NK-92 (cell line): ENCODE measurements around the gene POLD2.

Experiments
- DNase-seq: peaks from one replicate; lab custom pipeline; 2025; ENCODE audit not compliant: unreplicated experiment; lab: John Stamatoyannopoulos, UW

The POLD2 gene

DNA sequence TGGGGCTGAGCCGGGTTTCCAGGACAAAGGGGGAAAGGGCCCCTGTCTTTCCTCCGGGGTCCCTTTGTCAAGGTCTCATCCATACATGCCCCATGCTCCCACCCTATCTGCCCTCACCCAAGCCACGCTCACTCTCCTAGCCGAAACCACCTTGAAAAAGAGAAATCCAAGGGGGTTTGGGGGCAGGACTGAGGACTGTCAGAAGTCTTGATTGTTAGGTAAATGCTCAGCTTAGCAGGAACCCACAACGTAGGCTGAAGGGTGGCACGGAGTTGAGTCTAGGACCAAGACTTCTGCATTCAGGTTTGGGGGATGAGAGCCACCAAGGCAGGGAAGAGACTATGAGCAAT lies 57.3 kb downstream of the POLD2 start:
- DNase-seq: no peak

- no peak for DNase-seq
These were observed 57.8 kb downstream of the POLD2 start, which contains the start of gene PGAM2 for GRCh38 chr7:44065431-44066110. TSS of gene PGAM2 (minus strand) at chr7:44065567. CDS start at chr7:44065529, 38 bp downstream.

DNA sequence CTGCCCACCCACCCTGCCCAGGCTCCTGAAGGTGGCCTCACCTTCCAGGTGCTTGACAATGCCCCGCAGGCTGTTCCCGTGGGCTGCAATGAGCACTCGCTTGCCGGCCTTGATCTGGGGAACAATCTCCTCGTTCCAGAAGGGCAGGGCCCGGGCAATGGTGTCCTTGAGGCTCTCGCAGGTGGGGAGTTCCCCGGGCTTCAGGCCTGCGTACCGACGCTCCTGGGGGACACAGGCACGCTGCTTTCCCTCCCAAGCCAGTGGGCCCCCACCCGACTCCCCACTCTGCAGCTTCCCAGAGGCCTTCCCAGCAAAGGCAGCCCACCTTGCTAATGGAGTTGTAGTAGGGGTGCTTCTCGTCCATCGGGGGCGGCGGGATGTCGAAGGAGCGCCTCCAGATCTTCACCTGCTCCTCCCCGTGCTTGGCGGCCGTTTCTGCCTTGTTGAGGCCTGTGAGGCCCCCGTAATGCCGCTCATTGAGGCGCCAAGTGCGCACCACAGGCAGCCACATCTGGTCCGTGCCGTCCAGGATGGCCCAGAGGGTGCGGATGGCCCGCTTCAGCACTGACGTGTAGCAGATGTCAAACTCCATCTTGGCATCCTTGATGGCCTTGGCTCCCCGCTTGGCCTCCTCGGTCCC lies 58.4 kb downstream of the POLD2 start:
- DNase-seq: no peak
